ENCODE data around the gene SERPINE3.

Gene SERPINE3

DNA sequence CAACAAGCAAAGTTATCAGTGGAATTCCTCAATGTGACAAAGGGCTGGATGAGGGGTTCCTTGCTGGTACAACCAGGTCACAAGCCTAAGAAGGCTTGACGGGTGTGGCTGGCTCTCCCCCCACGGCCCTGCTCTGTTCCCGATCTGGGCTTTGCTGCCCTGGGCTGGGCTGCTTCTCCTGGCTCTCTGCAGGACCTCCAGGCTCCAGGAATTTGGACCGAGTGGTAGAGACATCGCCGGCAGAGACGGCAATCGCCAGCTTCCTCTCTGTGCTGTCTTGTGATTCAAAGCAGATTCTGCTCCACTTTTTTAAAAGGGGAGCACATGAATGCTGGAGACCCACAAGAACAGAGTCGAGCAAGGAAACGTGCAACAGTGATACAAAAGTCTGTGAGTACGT is at the start of gene SERPINE3:
SERPINE3 (plus strand) TSS at position 338 of the 400 bp plus-strand sequence. CDS start 1,401 bp downstream, outside the sequence.
- no peak for DNase-seq (ENCODE audit: low read depth)
- TF ChIP-seq, protein P1, sequence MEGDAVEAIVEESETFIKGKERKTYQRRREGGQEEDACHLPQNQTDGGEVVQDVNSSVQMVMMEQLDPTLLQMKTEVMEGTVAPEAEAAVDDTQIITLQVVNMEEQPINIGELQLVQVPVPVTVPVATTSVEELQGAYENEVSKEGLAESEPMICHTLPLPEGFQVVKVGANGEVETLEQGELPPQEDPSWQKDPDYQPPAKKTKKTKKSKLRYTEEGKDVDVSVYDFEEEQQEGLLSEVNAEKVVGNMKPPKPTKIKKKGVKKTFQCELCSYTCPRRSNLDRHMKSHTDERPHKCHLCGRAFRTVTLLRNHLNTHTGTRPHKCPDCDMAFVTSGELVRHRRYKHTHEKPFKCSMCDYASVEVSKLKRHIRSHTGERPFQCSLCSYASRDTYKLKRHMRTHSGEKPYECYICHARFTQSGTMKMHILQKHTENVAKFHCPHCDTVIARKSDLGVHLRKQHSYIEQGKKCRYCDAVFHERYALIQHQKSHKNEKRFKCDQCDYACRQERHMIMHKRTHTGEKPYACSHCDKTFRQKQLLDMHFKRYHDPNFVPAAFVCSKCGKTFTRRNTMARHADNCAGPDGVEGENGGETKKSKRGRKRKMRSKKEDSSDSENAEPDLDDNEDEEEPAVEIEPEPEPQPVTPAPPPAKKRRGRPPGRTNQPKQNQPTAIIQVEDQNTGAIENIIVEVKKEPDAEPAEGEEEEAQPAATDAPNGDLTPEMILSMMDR (IDR thresholded peaks at IDR 0.05; ENCODE audit: low read length, missing control alignments), result no peak
- no peak within 1 kb of the TSS for H3K4me3 ChIP-seq (replicated peaks; ENCODE audit: low read depth, low read length)

DNA sequence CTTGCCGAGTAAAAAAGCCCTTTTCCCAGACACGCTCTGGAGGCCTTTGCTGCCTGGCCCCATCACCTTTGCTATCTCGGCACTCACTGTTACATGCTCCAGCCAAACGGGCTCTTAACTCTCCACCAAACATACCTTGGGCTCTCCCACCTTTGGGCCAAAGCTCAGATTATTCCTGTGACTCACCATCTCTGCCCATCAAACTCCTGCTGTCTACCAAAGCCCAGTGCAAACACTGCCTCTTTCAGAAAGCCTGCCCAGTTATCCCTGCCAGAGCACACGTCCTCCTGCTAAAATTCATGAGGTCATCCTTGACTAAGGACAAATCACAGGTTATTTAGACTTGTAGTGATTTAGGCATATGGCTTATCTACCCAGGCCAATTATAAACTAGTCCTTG is 48.1 kb upstream of the SERPINE3 start:
- no peak overlapping the region for H3K4me3 ChIP-seq (replicated peaks; ENCODE audit: low read depth, low read length)
- TF ChIP-seq, protein P1 (IDR thresholded peaks at IDR 0.05; ENCODE audit: low read length, missing control alignments), result no peak
- no peak for DNase-seq (ENCODE audit: low read depth)

DNA sequence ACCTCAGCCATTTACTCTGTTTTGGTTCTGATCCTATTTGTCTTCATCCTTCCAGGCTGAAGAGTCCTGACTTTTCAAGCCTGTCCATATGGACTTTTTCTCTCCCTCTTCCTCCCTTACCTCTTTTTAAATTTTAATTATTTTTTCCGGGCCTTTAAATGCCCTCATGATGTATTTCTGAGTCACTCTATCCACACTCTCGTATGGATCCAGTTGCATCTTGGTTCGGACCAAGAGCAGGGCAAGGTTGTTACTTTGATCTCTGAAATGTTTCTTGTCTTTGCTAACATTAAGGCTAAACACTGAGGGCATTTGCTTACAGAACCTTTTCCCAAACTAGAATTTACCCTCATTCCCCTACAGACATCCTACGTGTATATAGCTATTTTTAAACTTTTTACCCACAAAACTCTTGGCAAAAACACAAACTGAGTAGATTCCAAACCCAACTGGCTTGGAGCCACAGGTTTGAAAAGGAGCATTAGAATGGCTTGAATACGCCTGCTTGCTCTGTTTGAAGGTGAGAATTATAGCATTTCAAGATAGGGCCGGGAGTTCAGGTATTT is 47.4 kb upstream of the SERPINE3 start:
- DNase-seq (ENCODE audit: low read depth), result peak; percentile 48
- TF ChIP-seq, protein P1 (IDR thresholded peaks at IDR 0.05; ENCODE audit: low read length, missing control alignments), result no peak
- H3K4me3 ChIP-seq (replicated peaks; ENCODE audit: low read depth, low read length), result no peak overlapping the region

DNA sequence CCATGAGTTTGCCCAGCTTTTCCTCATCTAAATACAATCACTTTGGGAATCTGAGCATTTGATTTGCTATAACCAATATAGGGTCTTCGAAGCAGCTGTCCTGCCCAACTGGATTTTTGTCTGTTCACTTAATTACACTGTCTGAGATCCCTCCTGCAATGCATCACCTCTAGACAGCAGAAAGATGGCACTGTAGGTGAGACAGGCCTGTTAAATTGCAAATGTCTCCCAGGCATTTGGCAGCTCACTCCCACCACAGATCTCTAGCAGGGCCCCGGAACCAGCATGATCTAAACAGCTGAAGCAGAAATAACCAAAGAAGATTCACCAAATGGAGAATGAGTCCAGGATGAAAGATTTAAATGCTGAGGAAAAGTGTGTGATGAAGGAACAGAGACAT is 41.9 kb upstream of the SERPINE3 start:
- no peak for DNase-seq (ENCODE audit: low read depth)
- TF ChIP-seq, protein P1 (IDR thresholded peaks at IDR 0.05; ENCODE audit: low read length, missing control alignments), result no peak
- H3K4me3 ChIP-seq (replicated peaks; ENCODE audit: low read depth, low read length), result no peak overlapping the region

DNA sequence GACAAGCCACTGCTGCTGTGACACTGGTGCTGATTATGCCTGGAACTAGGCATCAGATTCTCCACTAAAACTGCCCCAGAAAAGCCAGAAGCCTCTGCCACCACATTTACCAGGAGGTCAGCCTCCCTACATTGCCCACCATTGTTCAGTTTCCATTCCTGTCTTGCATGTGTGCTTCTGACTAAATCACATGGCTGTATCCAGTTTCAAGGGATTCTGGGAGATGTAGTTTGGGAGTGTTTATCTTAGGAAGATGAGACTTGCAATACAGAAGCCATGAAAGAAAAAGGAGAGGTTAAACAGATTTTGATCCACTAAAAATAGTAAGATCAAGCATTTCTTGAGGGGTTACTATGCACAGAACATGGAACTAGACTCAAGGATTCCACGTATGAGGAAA is 40.7 kb upstream of the SERPINE3 start:
- H3K4me3 ChIP-seq (replicated peaks; ENCODE audit: low read depth, low read length), result no peak overlapping the region
- peak; percentile 19 for DNase-seq (ENCODE audit: low read depth)
- TF ChIP-seq, protein P1 (IDR thresholded peaks at IDR 0.05; ENCODE audit: low read length, missing control alignments), result no peak

DNA sequence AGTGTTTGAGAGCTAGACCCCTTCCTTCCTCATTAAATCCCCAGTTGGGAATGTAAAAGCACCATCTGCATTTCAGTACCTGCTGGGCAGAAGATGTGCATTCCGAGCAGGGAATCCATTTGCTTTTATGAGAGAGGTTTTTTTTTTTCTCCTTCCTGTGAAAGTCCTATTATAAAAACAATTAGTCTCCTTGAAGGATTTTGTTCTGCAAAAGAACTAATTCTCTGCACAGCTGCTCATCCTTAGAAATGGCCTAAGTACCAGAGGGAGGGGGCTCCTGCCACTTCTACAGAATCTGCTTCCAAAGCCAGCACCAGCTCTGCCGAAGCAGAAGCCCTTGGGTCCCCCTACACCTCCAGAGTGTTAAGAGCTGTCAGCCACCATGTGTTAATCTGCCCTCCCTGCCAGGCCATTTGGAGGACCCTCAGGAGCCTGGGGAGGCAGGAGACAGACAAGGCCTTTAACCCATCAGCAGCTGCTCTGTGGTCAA is 36.4 kb upstream of the SERPINE3 start:
- no peak for DNase-seq (ENCODE audit: low read depth)
- TF ChIP-seq, protein P1 (IDR thresholded peaks at IDR 0.05; ENCODE audit: low read length, missing control alignments), result no peak
- H3K4me3 ChIP-seq (replicated peaks; ENCODE audit: low read depth, low read length), result no peak overlapping the region

DNA sequence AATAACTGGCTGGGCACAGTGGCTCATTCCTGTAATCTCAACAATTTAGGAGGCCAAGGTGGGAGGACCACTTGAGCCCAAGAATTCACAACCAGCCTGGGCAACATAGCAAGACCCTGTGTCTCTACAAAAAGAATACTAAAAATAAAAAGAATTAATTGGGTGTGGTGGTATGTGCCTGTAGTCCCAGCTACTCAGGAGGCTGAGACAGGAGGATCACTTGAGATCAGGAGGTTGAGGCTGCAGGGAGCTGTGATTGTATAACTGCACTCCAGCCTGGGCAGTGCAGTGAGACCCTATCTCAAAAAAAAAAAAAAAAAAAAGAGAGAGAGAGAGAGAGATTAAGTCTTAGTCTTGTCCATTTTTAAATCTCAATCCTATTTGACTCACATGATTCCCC is 35.6 kb upstream of the SERPINE3 start:
- no peak for DNase-seq (ENCODE audit: low read depth)
- no peak overlapping the region for H3K4me3 ChIP-seq (replicated peaks; ENCODE audit: low read depth, low read length)
- TF ChIP-seq, protein P1 (IDR thresholded peaks at IDR 0.05; ENCODE audit: low read length, missing control alignments), result no peak

Data from fibroblast of pulmonary artery (primary cell).